Muscle of arm (tissue), 14 donors: ENCODE results near the gene SERPINE2. TPM values are rescaled to one million over a fixed set of nuclear protein-coding genes. Genes with fewer than 3 reads are reported as not detected.

Source experiments
- DNase-seq: peaks from one replicate; pipeline ENCODE4 v3.0.0-alpha.2; 2013
- long read RNA-seq, 11 donors: transcript quantifications; one replicate each; lab custom pipeline, GENCODE V29; 2026
- polyA plus RNA-seq, 12 donors: library from polyadenylated mRNA; unstranded; fragments of 120-200 nt; gene quantifications; one replicate each; pipeline ENCODE4 v1.2.1, GENCODE V29; 2013; ENCODE audit not compliant: insufficient read length in 12 of 12

SERPINE2 gene
- 100 to 1,000 TPM in 5 of 12 donors, 10 to 100 TPM in 6, not detected in 1; 78.4 to 128 (median 89.2) TPM for polyA plus RNA-seq
- long read RNA-seq, donor 1, full-length matches to known transcripts = 17 of 22 reads
- long read RNA-seq, donor 1, partial matches to known transcripts = 5 of 22 reads
- long read RNA-seq, donor 1, other reads (novel, unspliced or antisense) = 0 of 22 reads
- long read RNA-seq, donor 2, full-length matches to known transcripts = 16 of 38 reads
- long read RNA-seq, donor 2, partial matches to known transcripts = 22 of 38 reads
- long read RNA-seq, donor 2, other reads (novel, unspliced or antisense) = 0 of 38 reads
- long read RNA-seq, donor 3, full-length matches to known transcripts = 11 of 41 reads
- long read RNA-seq, donor 3, partial matches to known transcripts = 30 of 41 reads
- long read RNA-seq, donor 3, other reads (novel, unspliced or antisense) = 0 of 41 reads
- long read RNA-seq, donor 4, full-length matches to known transcripts = 10 of 44 reads
- long read RNA-seq, donor 4, partial matches to known transcripts = 34 of 44 reads
- long read RNA-seq, donor 4, other reads (novel, unspliced or antisense) = 0 of 44 reads
- long read RNA-seq, donor 5, transcript SERPINE2-202 (9 exons, 2,161 nt) = major isoform, 20 of 49 reads
- long read RNA-seq, donor 5, partial matches to known transcripts = 24 of 49 reads
- long read RNA-seq, donor 5, other reads (novel, unspliced or antisense) = 0 of 49 reads
- long read RNA-seq, donor 6, transcript SERPINE2-202 (9 exons, 2,161 nt) = major isoform, 6 of 7 reads
- long read RNA-seq, donor 6, partial matches to known transcripts = 0 of 7 reads
- long read RNA-seq, donor 6, other reads (novel, unspliced or antisense) = 0 of 7 reads
- long read RNA-seq, donor 7, full-length matches to known transcripts = 13 of 13 reads
- long read RNA-seq, donor 7, partial matches to known transcripts = 0 of 13 reads
- long read RNA-seq, donor 7, other reads (novel, unspliced or antisense) = 0 of 13 reads
- long read RNA-seq, donor 8, full-length matches to known transcripts = 11 of 91 reads
- long read RNA-seq, donor 8, partial matches to known transcripts = 80 of 91 reads
- long read RNA-seq, donor 8, other reads (novel, unspliced or antisense) = 0 of 91 reads
- long read RNA-seq, donor 9, full-length matches to known transcripts = 16 of 23 reads
- long read RNA-seq, donor 9, partial matches to known transcripts = 7 of 23 reads
- long read RNA-seq, donor 9, other reads (novel, unspliced or antisense) = 0 of 23 reads
- long read RNA-seq, donor 10, full-length matches to known transcripts = 18 of 66 reads
- long read RNA-seq, donor 10, partial matches to known transcripts = 48 of 66 reads
- long read RNA-seq, donor 10, other reads (novel, unspliced or antisense) = 0 of 66 reads
- long read RNA-seq, donor 11, transcript SERPINE2-209 (5 exons, 680 nt) = minor isoform, 6 of 48 reads
- long read RNA-seq, donor 11, transcript SERPINE2-202 (9 exons, 2,161 nt) = major isoform, 22 of 48 reads
- long read RNA-seq, donor 11, partial matches to known transcripts = 16 of 48 reads
- long read RNA-seq, donor 11, other reads (novel, unspliced or antisense) = 0 of 48 reads

- DNase-seq = peak; percentile 61
These were observed at the start of gene SERPINE2 for GRCh38 chr2:224039080-224039769. Gene SERPINE2 (minus strand): TSS chr2:224039286. CDS start chr2:224001900, 37,386 bp downstream.

GRCh38 chr2:224086226-224086914, 47.3 kb upstream of the SERPINE2 start:
- DNase-seq = no peak

- DNase-seq = no peak
These were observed 46.7 kb upstream of the SERPINE2 start for GRCh38 chr2:224085811-224086210.

GRCh38 chr2:224085246-224085645, 46.2 kb upstream of the SERPINE2 start:
- DNase-seq = no peak

GRCh38 chr2:224084266-224084892, 45.3 kb upstream of the SERPINE2 start:
- DNase-seq = no peak

GRCh38 chr2:224083638-224084037, 44.6 kb upstream of the SERPINE2 start:
- DNase-seq = no peak

- no peak for DNase-seq
These were observed 39.6 kb upstream of the SERPINE2 start for GRCh38 chr2:224078656-224079055.

GRCh38 chr2:224077773-224078507, 38.9 kb upstream of the SERPINE2 start:
- DNase-seq = no peak

- DNase-seq = no peak
These were observed 36.5 kb upstream of the SERPINE2 start for GRCh38 chr2:224075588-224075987.

- DNase-seq = no peak
These were observed 34.6 kb upstream of the SERPINE2 start for GRCh38 chr2:224073676-224074075.

GRCh38 chr2:224072541-224073188, 33.6 kb upstream of the SERPINE2 start:
- DNase-seq = peak; percentile 80

- peak; percentile 32 for DNase-seq
These were observed 30.1 kb upstream of the SERPINE2 start for GRCh38 chr2:224069172-224069571.

- no peak for DNase-seq
These were observed 24.2 kb upstream of the SERPINE2 start for GRCh38 chr2:224063298-224063648.

- peak; percentile 17 for DNase-seq
These were observed 23.6 kb upstream of the SERPINE2 start for GRCh38 chr2:224062481-224063297.

GRCh38 chr2:224060783-224061482, 21.8 kb upstream of the SERPINE2 start:
- DNase-seq = no peak

- no peak for DNase-seq
These were observed 20.1 kb upstream of the SERPINE2 start for GRCh38 chr2:224059178-224059577.
